Anterior cingulate cortex (tissue), 58 donors: ENCODE results near the gene RAB35.
"Not testable (repeated sequence)": the region's sequence is repeated elsewhere in the genome, so short reads cannot be mapped to it uniquely, and the experiment has no call there.

Experiments used
- DNase-seq, 58 donors: peaks; one replicate each; lab custom pipeline; 2025; lab: John Stamatoyannopoulos, UW

Gene RAB35

DNA sequence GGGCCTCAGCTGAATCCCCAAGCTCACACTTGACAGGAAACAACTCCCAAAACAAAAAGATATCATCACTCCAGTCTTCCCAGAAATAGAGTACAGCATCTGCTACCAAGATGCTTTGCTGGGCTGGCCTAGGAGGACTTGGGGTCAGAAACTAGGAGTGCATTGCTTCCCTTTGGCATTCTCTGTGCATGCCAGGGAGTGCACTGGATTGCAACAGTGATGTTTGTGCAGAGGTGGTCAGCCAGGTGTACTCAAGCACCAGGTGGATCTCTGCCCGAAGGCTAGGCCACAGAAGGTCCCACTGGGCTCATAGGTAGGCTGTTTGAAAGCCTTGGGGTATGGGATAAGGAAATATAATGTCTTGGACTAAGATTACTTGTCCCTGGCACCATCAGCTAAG is 51.1 kb downstream of the RAB35 start:
- DNase-seq, result peak in 1 of 58 donors; percentile 13

DNA sequence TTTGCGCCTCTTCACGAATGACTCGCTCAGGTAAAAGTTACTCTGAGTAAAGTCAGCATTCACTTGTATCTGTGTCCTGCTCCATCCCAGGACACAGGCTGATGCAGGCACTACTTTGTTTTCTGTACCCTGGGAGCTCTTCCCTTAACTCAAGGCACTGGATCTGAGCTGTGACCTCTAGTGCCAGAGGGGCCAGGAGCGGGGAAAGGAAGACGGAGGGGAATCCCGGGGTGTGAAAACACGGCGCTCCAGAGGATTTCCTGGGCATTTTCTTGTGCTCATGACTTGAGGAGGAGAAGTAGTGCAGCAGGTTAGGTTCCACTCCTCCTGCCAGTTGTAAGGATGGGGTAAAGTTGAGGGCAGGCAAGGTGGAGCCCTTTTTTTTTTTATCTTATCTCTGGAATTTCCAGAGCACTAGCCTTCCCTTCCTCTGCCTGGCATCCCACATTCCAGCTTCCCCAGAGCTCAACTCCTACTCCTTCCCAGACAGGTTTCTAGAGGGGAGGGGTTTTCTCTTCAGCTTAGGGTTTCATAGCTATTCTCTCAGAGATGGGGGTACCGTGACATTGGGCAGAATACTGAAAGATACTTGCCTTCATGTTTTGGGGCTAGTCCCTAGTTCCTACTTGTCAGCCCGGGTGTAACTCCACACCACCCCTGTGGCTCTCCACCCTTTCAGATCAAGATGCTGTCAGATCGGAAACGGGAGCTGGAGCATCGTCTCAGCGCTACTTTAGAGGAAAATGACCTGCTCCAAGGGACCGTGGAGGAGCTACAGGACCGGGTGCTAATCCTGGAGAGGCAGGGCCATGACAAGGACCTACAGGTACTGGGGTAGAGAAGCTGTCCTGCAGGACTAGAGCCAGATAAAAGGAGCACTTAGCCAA is 52.3 kb downstream of the RAB35 start:
- no peak for DNase-seq

DNA sequence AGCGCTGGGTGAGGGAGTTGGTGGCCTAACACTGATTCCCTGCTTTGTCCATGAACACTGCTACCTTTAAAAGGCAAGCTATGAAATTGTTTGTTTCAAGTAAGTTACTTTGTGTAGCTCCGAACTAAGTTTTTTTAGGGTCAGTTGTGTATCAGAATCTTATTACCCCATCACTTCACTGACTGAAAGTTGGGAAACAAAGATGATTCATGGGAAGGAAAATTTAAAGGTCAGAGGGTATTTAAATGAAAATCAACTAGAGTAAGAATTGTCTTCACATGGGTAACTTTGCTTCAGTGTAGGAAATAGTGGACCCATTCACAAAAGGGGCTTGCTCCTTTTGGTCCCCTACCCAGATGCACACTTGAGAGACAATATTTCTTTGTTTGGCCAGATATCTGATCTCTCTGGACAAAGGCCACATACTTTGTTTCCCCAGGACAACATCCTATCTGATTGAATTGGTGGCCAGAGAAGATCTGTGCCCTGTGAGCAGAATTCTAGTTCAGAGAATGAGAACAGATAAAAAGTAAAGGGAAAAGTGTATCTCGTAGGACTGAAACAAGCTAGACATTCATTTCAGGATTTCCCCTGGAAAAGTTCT is 53.5 kb downstream of the RAB35 start:
- no peak for DNase-seq

DNA sequence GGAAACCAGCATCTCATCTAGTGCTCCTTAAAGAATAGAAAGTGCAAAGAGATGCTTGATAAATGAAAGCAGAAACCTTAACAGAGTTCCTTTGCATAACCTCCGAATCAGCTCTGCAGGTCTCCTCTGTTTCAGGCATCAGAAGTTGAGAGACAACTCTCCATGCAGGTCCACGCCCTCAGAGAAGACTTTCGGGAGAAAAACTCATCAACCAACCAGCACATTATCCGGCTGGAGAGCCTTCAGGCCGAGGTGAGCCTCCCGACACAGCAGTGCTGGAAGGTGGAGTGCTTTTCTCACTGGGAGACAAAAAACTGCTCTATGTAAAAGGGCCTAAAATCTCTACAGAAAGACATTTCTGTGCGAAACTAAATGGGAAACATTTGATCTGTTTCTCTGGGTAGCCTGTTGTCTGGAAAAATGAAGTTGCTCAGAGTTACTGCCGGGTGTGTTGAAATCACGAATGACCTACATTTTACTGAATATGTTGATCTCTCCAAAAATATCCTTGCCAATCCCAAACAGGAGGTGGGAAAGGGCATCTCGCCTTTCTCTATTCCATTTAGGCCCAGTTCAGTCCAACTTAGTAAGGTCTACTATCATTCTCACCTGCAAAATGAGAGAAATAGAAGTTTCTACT is 54.9 kb downstream of the RAB35 start:
- no peak for DNase-seq

GRCh38 chr12:120060717-120061116 is 55.8 kb downstream of the RAB35 start:
- DNase-seq, result no peak

DNA sequence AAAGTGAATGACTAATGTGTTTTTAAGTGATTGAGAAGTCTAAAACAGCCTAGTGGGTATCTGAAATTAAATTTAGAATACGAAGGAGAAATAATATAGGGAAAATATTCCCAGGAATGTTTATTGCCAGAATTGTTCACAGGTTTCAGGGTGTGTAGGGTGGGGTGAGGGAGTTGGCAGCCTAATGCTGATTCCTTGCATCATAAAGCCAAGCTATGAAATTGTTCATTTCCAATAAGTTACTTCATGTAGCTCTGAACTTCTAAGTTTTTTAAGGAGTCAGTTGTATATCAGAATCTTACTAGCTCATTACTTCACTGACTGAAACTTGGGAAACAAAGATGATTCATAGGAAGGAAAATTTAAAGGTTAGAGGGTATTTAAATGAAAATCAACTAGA is 56.4 kb downstream of the RAB35 start:
- DNase-seq, result no peak

DNA sequence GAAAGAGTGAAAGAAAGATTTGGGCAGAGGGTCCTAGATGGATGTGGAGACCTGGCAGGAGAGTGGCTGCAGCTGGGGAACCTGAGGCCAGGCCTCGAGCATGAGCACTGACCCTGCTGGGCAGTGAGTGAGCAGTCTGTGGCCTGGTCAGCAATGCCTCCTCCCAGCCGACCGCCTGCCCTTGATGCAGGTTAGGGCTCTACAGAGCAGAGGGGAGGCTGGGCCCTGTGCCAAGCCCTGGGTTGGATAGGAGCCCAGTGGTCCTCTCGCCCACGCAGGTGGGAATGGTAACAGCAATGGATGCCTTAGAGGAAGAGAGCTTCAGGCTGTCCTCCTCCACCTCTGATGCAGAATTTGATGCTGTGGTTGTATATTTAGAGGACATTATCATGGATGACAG is 59.8 kb downstream of the RAB35 start:
- DNase-seq, result no peak

- DNase-seq, result no peak
These were observed 61.1 kb downstream of the RAB35 start for GRCh38 chr12:120055231-120056000.

DNA sequence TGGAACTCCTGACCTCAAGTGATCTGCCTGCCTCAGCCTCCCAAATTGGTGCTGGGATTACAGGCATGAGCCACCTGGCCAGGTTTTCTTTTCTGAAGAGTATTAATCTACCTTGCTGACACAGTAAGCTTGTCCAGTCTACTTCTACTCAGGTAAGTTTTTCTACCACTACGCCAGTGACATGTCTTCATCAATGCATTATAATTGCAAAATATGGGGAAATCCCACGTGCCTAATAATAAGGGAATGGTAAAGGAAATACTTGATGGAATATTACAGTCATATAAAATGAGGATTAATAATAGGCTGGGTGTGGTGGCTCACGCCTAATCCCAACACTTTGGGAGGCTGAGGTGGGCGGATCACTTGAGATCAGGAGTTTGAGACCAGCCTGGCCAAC is 62.3 kb downstream of the RAB35 start:
- DNase-seq, result no peak

GRCh38 chr12:120051535-120051934 is 65.0 kb downstream of the RAB35 start:
- DNase-seq, result no peak

GRCh38 chr12:120049426-120049825 is 67.1 kb downstream of the RAB35 start:
- DNase-seq, result no peak

DNA sequence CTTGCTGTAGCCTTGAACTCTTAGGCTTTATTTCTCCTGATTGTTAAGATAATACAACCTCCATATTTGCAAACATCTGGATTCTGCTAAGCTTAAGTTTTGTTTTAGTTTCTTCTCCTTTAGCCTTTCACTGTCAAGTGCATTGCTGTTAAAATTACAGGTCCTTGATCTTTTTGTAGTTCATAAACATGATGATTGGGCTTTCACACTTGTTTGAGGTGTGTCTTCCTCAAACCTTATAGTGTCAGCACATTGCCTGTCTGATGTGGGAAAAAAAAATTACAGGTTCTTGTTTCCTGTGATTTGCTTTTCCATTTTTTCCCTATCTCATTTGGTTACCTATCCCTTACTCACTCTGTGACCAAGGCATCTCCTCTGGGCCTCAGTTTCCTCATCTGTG is 68.3 kb downstream of the RAB35 start:
- no peak for DNase-seq

DNA sequence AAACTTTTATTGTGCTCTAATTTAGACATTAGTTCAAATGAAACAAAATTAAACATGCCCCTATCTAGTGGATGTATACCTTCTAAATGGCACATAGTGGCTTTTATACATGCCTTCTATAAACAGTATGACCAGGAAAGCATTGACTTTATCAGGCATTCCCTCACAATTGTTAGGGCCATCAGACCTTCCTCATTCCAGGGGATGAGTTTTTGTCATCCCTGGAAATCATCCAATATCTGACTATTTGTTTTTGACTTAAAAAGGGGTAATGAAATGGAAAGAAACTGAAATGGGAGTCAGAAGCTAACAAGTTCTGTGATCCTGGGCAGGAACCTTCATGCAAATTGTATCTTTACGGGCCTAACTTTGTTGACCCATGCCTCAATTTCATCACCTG is 69.5 kb downstream of the RAB35 start:
- DNase-seq, result no peak

DNA sequence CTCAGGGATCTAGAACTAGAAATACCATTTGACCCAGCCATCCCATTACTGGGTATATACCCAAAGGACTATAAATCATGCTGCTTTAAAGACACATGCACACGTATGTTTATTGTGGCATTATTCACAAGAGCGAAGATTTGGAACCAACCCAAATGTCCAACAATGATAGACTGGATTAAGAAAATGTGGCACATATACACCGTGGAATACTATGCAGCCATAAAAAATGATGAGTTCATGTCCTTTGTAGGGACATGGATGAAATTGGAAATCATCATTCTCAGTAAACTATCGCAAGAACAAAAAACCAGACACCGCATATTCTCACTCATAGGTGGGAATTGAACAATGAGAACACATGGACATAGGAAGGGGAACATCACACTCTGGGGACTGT is 71.2 kb downstream of the RAB35 start:
- not testable (repeated sequence) for DNase-seq
